T-cell (primary cell): Measurements from ENCODE around the gene KIF1A. TPM values are rescaled to one million over a fixed set of nuclear protein-coding genes. Genes with fewer than 3 reads are reported as not detected.
"Not testable (repeated sequence)": the region's sequence is repeated elsewhere in the genome, so short reads cannot be mapped to it uniquely, and the experiment has no call there.

Source experiments
- ATAC-seq, 4 experiments: fragments of 200-7000 bp in 3 of 4; fragments of 150-1000 bp in 1 of 4; cut with Tn5 transposase; replicated peaks in 1 of 4; 1 replicate in 3 of 4; 2 replicates in 1 of 4; pipeline ENCODE4 v1.10.0; 2021; ENCODE audit warnings: moderate library complexity in 3 of 4, mild to moderate bottlenecking in 2 of 4, moderate number of reproducible peaks in 1 of 4
- CTCF ChIA-PET, 2 donors: fragments of 300-600 bp; sonication (Branson Sonifier 250); formaldehyde crosslinking; loops; one replicate each; lab custom pipeline; 2022; ENCODE audit warnings: antibody characterized with exemption in 2 of 2; lab: Charles Lee
- POLR2A ChIA-PET, 2 donors: fragments of 300-600 bp; sonication (Branson Sonifier 250); formaldehyde crosslinking; loops; one replicate each; lab custom pipeline; 2022; ENCODE audit warnings: antibody characterized with exemption in 2 of 2; lab: Charles Lee
- DNase-seq, 35 experiments: peaks; one replicate each; pipeline versions ENCODE4 v3.0.0 to v3.0.0-alpha.2; 2013 to 2023
- H3K27ac ChIP-seq: one replicate; pipeline ENCODE4 v1.5.1; 2013; ENCODE audit warnings: low read length
- H3K27me3 ChIP-seq, 2 experiments: replicated peaks in 1 of 2; 1 replicate in 1 of 2; 2 replicates in 1 of 2; pipeline versions ENCODE4 v1.6.1 to v1.7.0; 2013; ENCODE audit warnings: low read length in 1 of 2, mixed read lengths in 1 of 2; ENCODE audit not compliant: control insufficient read depth in 2 of 2, insufficient read depth in 2 of 2; ENCODE audit errors: extremely low read depth in 1 of 2
- H3K36me3 ChIP-seq, 2 donors: 1 replicate in 1 of 2; 2 replicates in 1 of 2; pipeline versions ENCODE4 v1.6.1 to v1.7.0; 2013; ENCODE audit warnings: low read length in 1 of 2; ENCODE audit not compliant: control insufficient read depth in 2 of 2, insufficient read depth in 1 of 2; ENCODE audit errors: extremely low read depth in 1 of 2
- H3K4me1 ChIP-seq, 2 experiments: 1 replicate in 1 of 2; 2 replicates in 1 of 2; pipeline versions ENCODE4 v1.6.1 to v1.7.0; 2013; ENCODE audit warnings: low read length in 2 of 2, mixed read lengths in 1 of 2; ENCODE audit not compliant: insufficient read depth in 2 of 2, control insufficient read depth in 1 of 2; ENCODE audit errors: extremely low read depth in 1 of 2
- H3K4me3 ChIP-seq, 2 donors: 1 replicate in 1 of 2; 2 replicates in 1 of 2; pipeline versions ENCODE4 v1.5.1 to v1.7.0; 2013; ENCODE audit warnings: mild to moderate bottlenecking in 2 of 2, low read length in 1 of 2, moderate library complexity in 1 of 2; ENCODE audit not compliant: control insufficient read depth in 1 of 2; ENCODE audit errors: extremely low read depth in 1 of 2
- H3K9me3 ChIP-seq: 2 replicates; pipeline ENCODE4 v1.7.0; 2013
- H3K27ac Mint-ChIP-seq, 2 donors: one replicate each; pipeline ENCODE4 v1.8.0; 2020 to 2021; ENCODE audit warnings: mild to moderate bottlenecking in 2 of 2, mixed read lengths in 2 of 2
- H3K27me3 Mint-ChIP-seq, 2 donors: one replicate each; pipeline ENCODE4 v1.8.0; 2021 to 2022; ENCODE audit warnings: mixed read lengths in 2 of 2
- H3K36me3 Mint-ChIP-seq: one replicate; pipeline ENCODE4 v1.8.0; 2021; ENCODE audit warnings: mixed read lengths
- H3K4me1 Mint-ChIP-seq, 3 donors: one replicate each; pipeline ENCODE4 v1.8.0; 2020 to 2022; ENCODE audit warnings: mixed read lengths in 3 of 3, mild to moderate bottlenecking in 1 of 3
- H3K4me3 Mint-ChIP-seq, 3 donors: one replicate each; pipeline ENCODE4 v1.8.0; 2020 to 2022; ENCODE audit warnings: mild to moderate bottlenecking in 3 of 3, mixed read lengths in 3 of 3, moderate library complexity in 3 of 3
- H3K9me3 Mint-ChIP-seq, 3 donors: one replicate each; pipeline ENCODE4 v1.8.0; 2020 to 2022; ENCODE audit warnings: mixed read lengths in 3 of 3
- WGBS: methylation state at CpG from one replicate; pipeline ENCODE4 v1.1.5; 2013; ENCODE audit warnings: missing lambda C conversion rate; ENCODE audit not compliant: insufficient coverage; 5-methylcytosine and 5-hydroxymethylcytosine counted together
- total RNA-seq, 35 experiments: library from RNA in 6 of 35; stranded (reverse) in 6 of 35; fragments of 120-200 nt in 1 of 35; gene quantifications; one replicate each; pipeline versions ENCODE4 v1.2.1 to v1.2.4 and lab custom pipeline; 2013 to 2026

Gene KIF1A
- total RNA-seq, 5 donors from 2014 or later (not counting 1 experiment from before 2014, with no cell fraction given) = 0.43 to 0.58 (median 0.51) TPM; not detected in 2

- H3K9me3 ChIP-seq, H3K9me3 Mint-ChIP-seq, POLR2A ChIA-PET, H3K4me1 Mint-ChIP-seq, H3K36me3 ChIP-seq, H3K4me3 ChIP-seq, H3K27ac Mint-ChIP-seq, H3K4me1 ChIP-seq, H3K27ac ChIP-seq, ATAC-seq, DNase-seq, H3K27me3 Mint-ChIP-seq, CTCF ChIA-PET, H3K36me3 Mint-ChIP-seq, H3K4me3 Mint-ChIP-seq: not testable (repeated sequence)
- H3K27me3 ChIP-seq = peaks cover 0 to 14% of the 10 kb centered on the region in 2 experiments
- WGBS = no CpG with 5 or more reads among the region's 2 CpGs
Observed at GRCh38 chr2:240846309-240846708, 26.3 kb upstream of the KIF1A start.

GRCh38 chr2:240840435-240841060, 20.5 kb upstream of the KIF1A start:
- peak in 1 of 35 experiments; percentile 44 for DNase-seq
- Histone ChIP-seq H3K4me3 (no peak overlapping the region), H3K4me1 (no peaks in the 10 kb centered on the region), H3K27ac (no peak overlapping the region), H3K9me3 (no peaks in the 10 kb centered on the region), H3K27me3 (peaks cover 4 to 41% of the 10 kb centered on the region in 2 experiments), H3K36me3 (no peaks in the 10 kb centered on the region)
- WGBS = 47% methylated on average over 8 of the region's 9 CpGs
- POLR2A ChIA-PET = no interaction called here
- Mint-ChIP-seq H3K27ac (no peak overlapping the region), H3K9me3 (no peaks in the 10 kb centered on the region), H3K27me3 (peaks cover 9 to 15% of the 10 kb centered on the region in 2 donors), H3K4me3 (no peak overlapping the region), H3K4me1 (no peaks in the 10 kb centered on the region), H3K36me3 (no peaks in the 10 kb centered on the region)
- CTCF ChIA-PET = interaction anchor here (1.1 to 1.9 kb wide), 2 partner anchors 326 to 327 kb away, joined by 8 to 11 read pairs; no protein-coding TSS in a partner anchor
- peak in 2 of 4 experiments; percentile 40 to 51 for ATAC-seq

DNA sequence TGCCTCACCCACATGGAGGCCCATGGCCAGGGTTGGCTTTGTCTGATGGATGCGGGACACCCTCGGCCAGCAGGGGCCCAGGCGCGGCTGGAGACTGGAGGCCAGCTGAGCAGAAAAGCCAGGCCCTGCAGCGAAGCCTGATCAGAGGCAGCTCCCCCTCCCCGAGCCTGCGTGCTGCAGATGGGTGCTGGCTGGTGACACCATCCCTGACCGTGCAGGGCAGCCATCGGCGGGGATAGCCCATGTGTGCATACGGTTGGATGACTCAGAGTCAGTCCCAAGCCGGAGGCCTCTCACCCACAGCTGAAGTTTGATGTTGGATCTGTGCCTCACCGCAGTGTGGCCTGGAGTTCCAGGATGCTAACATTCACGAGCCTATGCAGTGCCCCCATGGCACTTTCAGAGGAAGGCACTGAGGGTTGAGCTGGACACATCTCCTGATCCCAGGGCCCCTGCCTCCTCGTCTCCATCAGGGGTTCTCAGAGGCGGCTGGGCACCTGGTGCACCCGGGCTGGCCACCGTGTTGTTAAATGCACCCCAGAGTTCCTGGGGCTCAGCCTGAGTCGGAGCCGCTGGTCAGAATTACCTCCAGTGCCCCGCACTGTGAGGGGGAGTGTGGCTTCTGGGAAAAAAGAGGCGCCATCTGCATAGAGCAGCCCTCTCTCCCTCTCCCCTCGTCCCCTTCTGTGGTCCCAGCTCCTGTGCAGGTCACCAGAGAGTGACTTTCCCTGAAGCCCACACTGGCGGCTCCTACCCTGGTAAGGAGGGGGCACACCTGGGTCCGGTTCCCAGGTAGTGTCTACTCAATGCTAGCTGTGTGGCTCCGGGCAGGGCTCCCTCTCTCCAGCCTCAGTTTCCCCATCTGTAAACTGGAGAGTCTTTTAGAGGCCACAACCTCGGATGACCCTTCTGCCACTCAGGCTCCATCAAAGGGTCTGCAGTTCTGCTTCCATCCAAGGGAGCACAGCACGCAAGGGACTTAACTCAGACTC, 19.4 kb upstream of the KIF1A start:
- Mint-ChIP-seq H3K36me3 (no peaks in the 10 kb centered on the region), H3K27me3 (peaks cover 9 to 15% of the 10 kb centered on the region in 2 donors), H3K4me3 (no peak overlapping the region), H3K27ac (no peak overlapping the region), H3K9me3 (no peaks in the 10 kb centered on the region), H3K4me1 (no peaks in the 10 kb centered on the region)
- Histone ChIP-seq H3K36me3 (no peaks in the 10 kb centered on the region), H3K4me3 (no peak overlapping the region), H3K27me3 (peaks cover 4 to 41% of the 10 kb centered on the region in 2 experiments), H3K27ac (no peak overlapping the region), H3K4me1 (no peaks in the 10 kb centered on the region), H3K9me3 (no peaks in the 10 kb centered on the region)
- ChIA-PET CTCF (interaction anchor here (1.1 to 1.9 kb wide), 2 partner anchors 325 to 326 kb away, joined by 8 to 11 read pairs; no protein-coding TSS in a partner anchor), POLR2A (no interaction called here)
- ATAC-seq = no peak
- 78% methylated on average over 19 of the region's 28 CpGs for WGBS
- no peak for DNase-seq

GRCh38 chr2:240837621-240838020, 17.6 kb upstream of the KIF1A start:
- Histone ChIP-seq H3K36me3 (no peaks in the 10 kb centered on the region), H3K27ac (no peak overlapping the region), H3K4me3 (no peak overlapping the region), H3K27me3 (peaks cover 4 to 41% of the 10 kb centered on the region in 2 experiments), H3K4me1 (peaks cover 0 to 5% of the 10 kb centered on the region in 2 experiments), H3K9me3 (no peaks in the 10 kb centered on the region)
- Mint-ChIP-seq H3K4me1 (no peaks in the 10 kb centered on the region), H3K27ac (no peak overlapping the region), H3K9me3 (no peaks in the 10 kb centered on the region), H3K4me3 (no peak overlapping the region), H3K36me3 (no peaks in the 10 kb centered on the region), H3K27me3 (peaks cover 9 to 15% of the 10 kb centered on the region in 2 donors)
- ATAC-seq (no peak), DNase-seq (no peak)
- 46% methylated on average over 3 of the region's 4 CpGs for WGBS
- POLR2A ChIA-PET = interaction anchor here in 1 of 2 donors (0.5 kb wide), 1 partner anchor 483 kb away, joined by 3 read pairs; no protein-coding TSS in a partner anchor
- CTCF ChIA-PET = no interaction called here

DNA sequence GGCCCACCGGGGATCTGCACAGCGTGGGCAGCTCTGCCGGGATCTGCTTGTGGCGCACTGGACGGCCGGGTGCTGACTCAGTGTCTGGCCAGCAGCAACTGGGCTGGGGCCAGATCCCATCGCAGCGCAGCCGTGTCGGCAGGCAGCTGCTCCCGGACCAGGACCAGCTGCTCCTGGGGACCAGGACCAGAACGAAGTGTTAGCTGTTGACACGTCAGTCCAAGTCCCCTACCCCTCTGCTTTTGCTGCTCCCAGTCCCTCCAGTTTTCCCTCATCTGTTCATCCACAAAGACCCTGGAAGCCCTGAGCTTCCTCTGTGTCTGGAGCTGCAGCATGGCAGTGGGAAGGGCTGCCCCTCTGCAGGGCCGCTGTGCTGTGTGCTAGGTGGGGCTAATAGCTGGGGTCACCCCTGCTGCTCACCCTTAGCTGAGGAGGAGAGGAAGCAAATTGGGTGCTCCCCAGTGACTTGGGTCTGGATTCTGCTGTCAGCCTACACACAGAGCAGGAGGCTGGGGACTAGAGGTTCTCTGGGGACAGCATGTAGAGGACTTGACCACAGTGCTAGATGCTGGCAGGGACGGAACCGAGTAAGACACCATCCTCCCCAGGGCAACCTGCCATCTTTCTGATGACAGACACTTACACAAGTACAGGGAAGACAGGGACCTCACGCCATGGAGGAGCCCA, 16.9 kb upstream of the KIF1A start:
- DNase-seq (no peak), ATAC-seq (no peak)
- Histone ChIP-seq H3K4me1 (peaks cover 0 to 9% of the 10 kb centered on the region in 2 experiments), H3K36me3 (no peaks in the 10 kb centered on the region), H3K9me3 (no peaks in the 10 kb centered on the region), H3K27me3 (peaks cover 4 to 38% of the 10 kb centered on the region in 2 experiments), H3K4me3 (no peak overlapping the region), H3K27ac (no peak overlapping the region)
- 85% methylated on average over 13 of the region's 17 CpGs for WGBS
- Mint-ChIP-seq H3K36me3 (no peaks in the 10 kb centered on the region), H3K27me3 (peaks cover 9 to 13% of the 10 kb centered on the region in 2 donors), H3K27ac (no peak overlapping the region), H3K9me3 (no peaks in the 10 kb centered on the region), H3K4me1 (peaks cover 0 to under 1% (median under 1%) of the 10 kb centered on the region in 3 donors), H3K4me3 (no peak overlapping the region)
- POLR2A ChIA-PET = no interaction called here
- CTCF ChIA-PET = no interaction called here

DNA sequence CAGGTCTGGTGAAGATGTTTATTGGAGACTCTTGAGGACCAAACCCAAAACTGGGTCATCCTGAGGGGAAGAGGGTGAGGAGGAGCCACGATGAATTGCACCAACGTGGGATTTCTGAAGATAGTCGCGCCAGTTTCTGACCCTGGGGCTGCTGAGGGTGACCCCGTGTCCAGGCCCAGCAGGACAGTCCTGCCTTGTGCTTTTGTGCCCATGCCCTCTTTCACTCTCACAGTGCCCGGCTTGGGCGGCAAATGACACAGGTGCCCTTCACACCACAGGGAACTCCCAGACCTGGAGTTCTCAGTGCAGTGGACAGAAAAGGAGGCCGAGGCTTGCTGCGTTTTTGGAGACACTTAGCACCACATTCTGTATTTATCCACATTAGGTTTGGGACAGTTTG, 15.5 kb upstream of the KIF1A start:
- H3K9me3 ChIP-seq = no peaks in the 10 kb centered on the region
- no peak for ATAC-seq
- H3K27me3 Mint-ChIP-seq = peaks cover 9 to 13% of the 10 kb centered on the region in 2 donors
- POLR2A ChIA-PET = no interaction called here
- H3K4me3 ChIP-seq = no peak overlapping the region
- peaks cover 3 to 15% of the 10 kb centered on the region in 2 experiments for H3K4me1 ChIP-seq
- CTCF ChIA-PET = no interaction called here
- H3K27me3 ChIP-seq = peaks cover 4 to 33% of the 10 kb centered on the region in 2 experiments
- H3K9me3 Mint-ChIP-seq = no peaks in the 10 kb centered on the region
- WGBS = 75% methylated on average over 4 of the region's 9 CpGs
- H3K27ac ChIP-seq = no peak overlapping the region
- no peaks in the 10 kb centered on the region for H3K36me3 Mint-ChIP-seq
- no peak overlapping the region for H3K4me3 Mint-ChIP-seq
- no peak for DNase-seq
- H3K36me3 ChIP-seq = no peaks in the 10 kb centered on the region
- H3K27ac Mint-ChIP-seq = peak overlapping the region in 1 of 2 donors; percentile 7
- H3K4me1 Mint-ChIP-seq = peaks cover 0 to 6% (median 6%) of the 10 kb centered on the region in 3 donors
